ENCODE results near the gene PDE4D. TPM values are rescaled to one million over a fixed set of nuclear protein-coding genes. Genes with fewer than 3 reads are reported as not detected.

Gene PDE4D
- total and polyA plus RNA-seq, 10 of the 15 experiments (the other 5 are each of a cell fraction or from before 2014, with no cell fraction given), result 0.87 to 4.1 (median 2.2) TPM

DNA sequence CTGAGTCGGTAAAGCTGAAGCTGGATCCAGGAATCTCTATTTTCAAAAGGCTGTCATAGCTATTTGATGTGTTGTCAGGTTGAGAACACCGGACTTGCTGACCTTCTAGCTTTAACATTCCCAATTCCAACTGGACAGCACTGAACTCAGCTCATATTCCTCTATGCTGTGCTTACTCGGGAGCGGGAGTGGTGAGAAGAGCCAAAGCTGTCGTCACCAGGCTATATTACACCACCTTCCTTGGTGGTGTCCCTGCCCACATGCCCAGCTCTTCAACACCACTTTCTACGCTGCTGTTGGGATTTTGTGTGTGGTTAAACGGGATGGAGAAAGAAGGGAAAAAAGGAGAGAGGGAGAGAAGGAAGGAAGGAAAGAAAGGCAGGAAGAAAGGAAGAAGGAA, 657.1 kb downstream of the PDE4D start:
- POLR2A ChIA-PET, result no interaction called here
- FAIRE-seq (no peak), DNase-seq (ENCODE audit: low read depth, low spot score) (no peak), ATAC-seq (no peak)
- RAD21 ChIA-PET (ENCODE audit: unreplicated experiment), result no interaction called here
- peaks cover 0 to 3% of the 10 kb centered on the region in 2 experiments; a peak in 1 of 4 replicates for H3K27me3 ChIP-seq (replicated peaks in 1 of 2; ENCODE audit: control insufficient read depth in 2 of 2, insufficient read depth in 2 of 2, low read length in 1 of 2)
- no peak overlapping the region for H3K4me3 ChIP-seq
- in situ Hi-C loops (cut with MboI) (no loop called here), intact Hi-C loops (cut with micrococcal nuclease; ENCODE audit: unreplicated experiment) (no loop called here)
- H3K79me2 ChIP-seq (ENCODE audit: control insufficient read depth, insufficient read depth, low read length), result no peaks in the 10 kb centered on the region
- WGBS (ENCODE audit: insufficient coverage, insufficient replicate concordance, low lambda C conversion rate, missing lambda C conversion rate), result 73% methylated on average over 7 of the region's 7 CpGs
- no peaks in the 10 kb centered on the region for H3K9me3 ChIP-seq (replicated peaks; ENCODE audit: control insufficient read depth, insufficient read depth, low read length)
- TF ChIP-seq CHD1 (IDR thresholded peaks at IDR 0.05; ENCODE audit: low read depth, low read length), result no peak
- no peak for TF ChIP-seq IKZF2 (IDR thresholded peaks at IDR 0.05)
- no peak for TF ChIP-seq MEF2B (IDR thresholded peaks at IDR 0.05; ENCODE audit: partially characterized antibody, poor library complexity, severe bottlenecking)
- no peaks in the 10 kb centered on the region for H4K20me1 ChIP-seq (ENCODE audit: control insufficient read depth, insufficient read depth)
- no peaks in the 10 kb centered on the region for H3K36me3 ChIP-seq (ENCODE audit: control insufficient read depth in 2 of 2, insufficient read depth in 2 of 2, low read length in 1 of 2)
- BruUV-seq (replicated peaks), result no TSS peak
- SMC1A ChIA-PET (ENCODE audit: uncharacterized antibody, unreplicated experiment), result interaction anchor here (0.8 to 1.6 kb wide), 2 partner anchors 10 to 145 kb away, joined by 3 read pairs; no protein-coding TSS in a partner anchor
- H3K9ac ChIP-seq (ENCODE audit: control insufficient read depth, insufficient read depth, low read length), result no peak overlapping the region
- H2AFZ ChIP-seq (ENCODE audit: control insufficient read depth, low read depth, low read length), result no peak overlapping the region
- CTCF ChIA-PET, result interaction anchor here (1.2 to 1.7 kb wide), 2 partner anchors 13 to 144 kb away, joined by 4 to 5 read pairs; no protein-coding TSS in a partner anchor
- no peak overlapping the region for H3K4me2 ChIP-seq (ENCODE audit: control insufficient read depth, insufficient read depth)
- H3K4me1 ChIP-seq (ENCODE audit: control insufficient read depth, insufficient read depth, low read length), result no peaks in the 10 kb centered on the region; the same call in 1 of the 2 replicates
- H3K27ac ChIP-seq (ENCODE audit: control insufficient read depth, insufficient read depth), result no peak overlapping the region

DNA sequence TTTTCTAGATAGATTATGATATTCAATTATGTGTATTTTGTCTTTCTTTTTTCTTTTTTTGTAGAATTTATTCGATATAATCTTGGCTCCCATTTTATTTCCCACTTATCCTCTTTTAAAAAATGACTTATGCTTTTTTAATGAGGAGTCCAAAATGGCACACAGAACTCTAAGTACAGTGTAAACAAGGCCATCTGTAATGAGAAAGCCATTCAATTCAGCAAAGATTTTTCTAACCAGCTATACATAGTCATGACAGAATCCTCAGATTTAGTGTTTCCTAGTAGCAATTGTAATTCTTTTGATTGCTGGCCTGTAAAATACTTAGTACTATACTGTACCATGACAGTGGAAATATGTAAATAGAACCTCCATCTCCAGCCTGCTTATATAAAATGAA, 659.3 kb downstream of the PDE4D start:
- intact Hi-C loops (cut with micrococcal nuclease; ENCODE audit: unreplicated experiment), result no loop called here
- H3K79me2 ChIP-seq (ENCODE audit: control insufficient read depth, insufficient read depth, low read length), result no peaks in the 10 kb centered on the region
- no TSS peak for BruUV-seq (replicated peaks)

More for the DNA sequence above, 659.3 kb downstream of the PDE4D start:
- TF ChIP-seq MEF2B (IDR thresholded peaks at IDR 0.05; ENCODE audit: partially characterized antibody, poor library complexity, severe bottlenecking), result no peak
- TF ChIP-seq ESRRA (IDR thresholded peaks at IDR 0.05; ENCODE audit: low read length), result no peak
- TF ChIP-seq SMARCA5 (IDR thresholded peaks at IDR 0.05), result no peak
- TF ChIP-seq, protein P1, sequence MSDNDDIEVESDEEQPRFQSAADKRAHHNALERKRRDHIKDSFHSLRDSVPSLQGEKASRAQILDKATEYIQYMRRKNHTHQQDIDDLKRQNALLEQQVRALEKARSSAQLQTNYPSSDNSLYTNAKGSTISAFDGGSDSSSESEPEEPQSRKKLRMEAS (IDR thresholded peaks at IDR 0.05; ENCODE audit: low read depth, low read length), result no peak
- TF ChIP-seq, protein P2, sequence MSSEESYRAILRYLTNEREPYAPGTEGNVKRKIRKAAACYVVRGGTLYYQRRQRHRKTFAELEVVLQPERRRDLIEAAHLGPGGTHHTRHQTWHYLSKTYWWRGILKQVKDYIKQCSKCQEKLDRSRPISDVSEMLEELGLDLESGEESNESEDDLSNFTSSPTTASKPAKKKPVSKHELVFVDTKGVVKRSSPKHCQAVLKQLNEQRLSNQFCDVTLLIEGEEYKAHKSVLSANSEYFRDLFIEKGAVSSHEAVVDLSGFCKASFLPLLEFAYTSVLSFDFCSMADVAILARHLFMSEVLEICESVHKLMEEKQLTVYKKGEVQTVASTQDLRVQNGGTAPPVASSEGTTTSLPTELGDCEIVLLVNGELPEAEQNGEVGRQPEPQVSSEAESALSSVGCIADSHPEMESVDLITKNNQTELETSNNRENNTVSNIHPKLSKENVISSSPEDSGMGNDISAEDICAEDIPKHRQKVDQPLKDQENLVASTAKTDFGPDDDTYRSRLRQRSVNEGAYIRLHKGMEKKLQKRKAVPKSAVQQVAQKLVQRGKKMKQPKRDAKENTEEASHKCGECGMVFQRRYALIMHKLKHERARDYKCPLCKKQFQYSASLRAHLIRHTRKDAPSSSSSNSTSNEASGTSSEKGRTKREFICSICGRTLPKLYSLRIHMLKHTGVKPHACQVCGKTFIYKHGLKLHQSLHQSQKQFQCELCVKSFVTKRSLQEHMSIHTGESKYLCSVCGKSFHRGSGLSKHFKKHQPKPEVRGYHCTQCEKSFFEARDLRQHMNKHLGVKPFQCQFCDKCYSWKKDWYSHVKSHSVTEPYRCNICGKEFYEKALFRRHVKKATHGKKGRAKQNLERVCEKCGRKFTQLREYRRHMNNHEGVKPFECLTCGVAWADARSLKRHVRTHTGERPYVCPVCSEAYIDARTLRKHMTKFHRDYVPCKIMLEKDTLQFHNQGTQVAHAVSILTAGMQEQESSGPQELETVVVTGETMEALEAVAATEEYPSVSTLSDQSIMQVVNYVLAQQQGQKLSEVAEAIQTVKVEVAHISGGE (CRISPR knock-in tag; IDR thresholded peaks at IDR 0.05), result no peak
- Histone ChIP-seq H4K20me1 (ENCODE audit: control insufficient read depth, insufficient read depth) (no peaks in the 10 kb centered on the region), H3K9me3 (replicated peaks; ENCODE audit: control insufficient read depth, insufficient read depth, low read length) (no peaks in the 10 kb centered on the region), H3K9ac (ENCODE audit: control insufficient read depth, insufficient read depth, low read length) (no peak overlapping the region), H3K4me1 (ENCODE audit: control insufficient read depth, insufficient read depth, low read length) (no peaks in the 10 kb centered on the region; the same call in 1 of the 2 replicates), H3K4me3 (no peak overlapping the region), H3K27ac (ENCODE audit: control insufficient read depth, insufficient read depth) (no peak overlapping the region), H2AFZ (ENCODE audit: control insufficient read depth, low read depth, low read length) (no peak overlapping the region), H3K4me2 (ENCODE audit: control insufficient read depth, insufficient read depth) (no peak overlapping the region), H3K36me3 (ENCODE audit: control insufficient read depth in 2 of 2, insufficient read depth in 2 of 2, low read length in 1 of 2) (no peaks in the 10 kb centered on the region), H3K27me3 (replicated peaks in 1 of 2; ENCODE audit: control insufficient read depth in 2 of 2, insufficient read depth in 2 of 2, low read length in 1 of 2) (no peaks in the 10 kb centered on the region; a peak in 1 of 4 replicates)
- DNase-seq (ENCODE audit: low read depth, low spot score) (no peak), FAIRE-seq (no peak), ATAC-seq (no peak)
- POLR2A ChIA-PET, result no interaction called here
- CTCF ChIA-PET, result no interaction called here
- RAD21 ChIA-PET (ENCODE audit: unreplicated experiment), result no interaction called here
- in situ Hi-C loops (cut with MboI), result no loop called here
- SMC1A ChIA-PET (ENCODE audit: uncharacterized antibody, unreplicated experiment), result no interaction called here
- WGBS (ENCODE audit: insufficient coverage, insufficient replicate concordance, low lambda C conversion rate, missing lambda C conversion rate), result 0% methylated on average over 1 of the region's 1 CpG

Measured in GM12878 (cell line).